GM23248 (cell line): ENCODE data around the gene H19.

ENCODE experiments used
- EZH2 ChIP-seq: fragments of 200-600 bp; sonication (generic); IDR thresholded peaks from 2 replicates; pipeline ENCODE4 v1.6.1; 2018; ENCODE audit warnings: antibody characterized with exemption, mild to moderate bottlenecking; ENCODE audit not compliant: insufficient read depth, poor library complexity, severe bottlenecking
- EZH2phosphoT487 ChIP-seq: fragments of 200-600 bp; sonication (generic); IDR thresholded peaks from 2 replicates; pipeline ENCODE4 v1.6.1; 2018; ENCODE audit warnings: antibody characterized with exemption, moderate library complexity, mild to moderate bottlenecking, low read depth; ENCODE audit not compliant: insufficient read depth

DNA sequence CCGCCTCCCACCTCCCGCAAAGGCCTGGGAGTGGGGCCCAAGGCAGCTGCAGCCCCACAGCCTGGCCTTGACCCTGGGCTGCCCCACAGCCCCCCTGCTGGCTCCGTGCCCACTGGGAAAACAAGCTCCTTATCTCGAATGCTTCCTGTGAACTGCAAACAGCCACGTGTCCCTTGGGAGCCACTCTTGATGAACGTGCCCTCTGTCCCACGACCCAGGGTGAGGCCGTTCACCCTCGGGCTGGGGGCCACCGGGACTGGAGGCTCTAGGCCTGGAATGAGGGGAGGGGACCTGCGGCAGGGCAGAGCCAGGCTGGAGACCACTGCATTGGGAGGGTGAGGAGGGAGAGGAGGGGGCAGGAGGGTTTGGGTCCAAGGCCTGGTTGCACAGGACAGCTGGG, 9.5 kb downstream of the H19 start:
- TF ChIP-seq EZH2: no peak
- TF ChIP-seq EZH2phosphoT487: no peak
